Measurements from ENCODE around the gene NOTUM. TPM values are rescaled to one million over a fixed set of nuclear protein-coding genes. Genes with fewer than 3 reads are reported as not detected.
A peak's percentile ranks its signal among the peaks of the same experiment; 100 is the strongest.

NOTUM gene
- total and polyA plus RNA-seq, 2 of the 4 experiments (the other 2 are of a cell fraction): 0.05 TPM; not detected in 1

DNA sequence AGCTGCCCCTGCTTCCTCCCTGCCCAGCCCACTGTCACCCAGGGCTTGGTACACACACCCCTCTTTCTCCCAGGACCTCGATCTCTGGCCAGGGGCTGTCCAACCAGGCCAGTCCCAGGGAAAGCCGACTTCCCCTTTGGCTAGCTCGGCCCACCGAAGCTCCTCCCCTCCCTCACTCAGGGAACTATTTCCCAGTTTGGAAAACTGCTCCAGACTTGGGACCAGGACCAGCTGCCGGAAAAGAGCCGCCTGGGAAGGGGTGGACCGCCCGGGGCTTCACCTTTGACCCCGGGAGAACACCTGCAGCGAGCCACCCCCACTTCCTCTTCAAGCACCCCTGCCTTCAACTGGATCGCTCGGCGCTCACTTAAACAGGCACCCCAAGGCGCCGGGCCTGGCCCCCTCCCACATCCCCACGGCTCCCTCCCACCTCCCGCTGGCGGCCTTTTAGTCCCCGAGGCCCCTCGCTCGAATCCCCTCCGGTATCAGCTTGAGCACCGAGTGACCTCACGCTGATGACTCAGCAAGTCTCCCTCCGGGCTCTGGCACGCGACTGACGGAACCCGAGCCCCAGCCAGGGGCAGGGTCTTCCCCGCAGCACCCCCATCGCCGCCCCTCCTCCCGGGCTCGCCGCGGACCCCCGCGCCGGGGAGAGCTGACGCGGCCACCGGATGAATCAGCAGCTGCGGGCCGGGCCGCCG lies 34.4 kb downstream of the NOTUM start:
- H2AK9ac ChIP-seq (replicated peaks; ENCODE audit: low read depth, low read length, poor library complexity): peak overlapping the region; percentile 99
- peak; percentile 69 for ATAC-seq (ENCODE audit: low read depth)
- TF ChIP-seq MXI1 (IDR thresholded peaks at IDR 0.05; ENCODE audit: borderline replicate concordance, low read depth, low read length): peak; percentile 41; the same call in 1 of the 2 replicates
- TF ChIP-seq RCOR1 (IDR thresholded peaks at IDR 0.05; ENCODE audit: insufficient replicate concordance, low read length): no peak
- no peak for TF ChIP-seq ELK1 (IDR thresholded peaks at IDR 0.05; ENCODE audit: borderline replicate concordance, low read depth, low read length)
- peak; percentile 72 for TF ChIP-seq FOS (IDR thresholded peaks at IDR 0.05; ENCODE audit: low read depth, low read length)
- TF ChIP-seq SMC3 (IDR thresholded peaks at IDR 0.05; ENCODE audit: low read depth, low read length): no peak
- TF ChIP-seq BHLHE40 (IDR thresholded peaks at IDR 0.05; ENCODE audit: low read depth, low read length): peak; percentile 84
- peak; percentile 86 for TF ChIP-seq MAFK (IDR thresholded peaks at IDR 0.05; ENCODE audit: low read depth, low read length)
- no peak for TF ChIP-seq RFX5 (IDR thresholded peaks at IDR 0.05; ENCODE audit: low read depth, low read length)
- TF ChIP-seq POLR2A (IDR thresholded peaks at IDR 0.05; ENCODE audit: low read depth, low read length): peak; percentile 71; the same call in 1 of the 2 replicates
- TF ChIP-seq NFE2L2 (IDR thresholded peaks at IDR 0.05; ENCODE audit: low read depth, low read length): peak; percentile 83
- TF ChIP-seq CTCF (conservative IDR thresholded peaks at IDR 0.05; ENCODE audit: low read depth, low read length): no peak
- TF ChIP-seq CHD1 (IDR thresholded peaks at IDR 0.05; ENCODE audit: low read depth, low read length): peak; percentile 48; the same call in 1 of the 2 replicates
- TF ChIP-seq CEBPB (IDR thresholded peaks at IDR 0.05; ENCODE audit: low read depth, low read length): no peak
- no peak for TF ChIP-seq RAD21 (IDR thresholded peaks at IDR 0.05; ENCODE audit: low read length)

More for the DNA sequence above, 34.4 kb downstream of the NOTUM start:
- ChIA-PET CTCF (no interaction called here), POLR2A (ENCODE audit: unreplicated experiment) (no interaction called here)
- BruUV-seq (replicated peaks): no TSS peak
- Histone ChIP-seq H3K27me3 (ENCODE audit: control insufficient read depth, insufficient read depth, low read length) (no peaks in the 10 kb centered on the region), H2BK15ac (ENCODE audit: low read depth, low read length) (no peak overlapping the region; the same call in 2 of the 3 replicates), H4K20me1 (ENCODE audit: insufficient read depth, low read length) (peaks cover 47% of the 10 kb centered on the region), H3K4me1 (ENCODE audit: control insufficient read depth, insufficient read depth, low read length) (peaks cover 34% of the 10 kb centered on the region), H2BK120ac (ENCODE audit: low read depth, low read length) (peak overlapping the region; percentile 37; the same call in 1 of the 2 replicates), H3K9me1 (ENCODE audit: insufficient read depth, low read length) (peaks cover 17% of the 10 kb centered on the region), H2BK20ac (ENCODE audit: low read depth, low read length) (no peak overlapping the region), H3K4me3 (ENCODE audit: insufficient read depth, low read depth, low read length) (peak overlapping the region; percentile 65), H3K4me2 (ENCODE audit: low read depth, low read length) (peak overlapping the region; percentile 89), H3K14ac (replicated peaks; ENCODE audit: low read depth, low read length) (peak overlapping the region; percentile 64), H3K36me3 (ENCODE audit: control insufficient read depth, insufficient read depth, low read length) (peaks cover 9% of the 10 kb centered on the region; the same call in 1 of the 2 replicates), H2AK5ac (ENCODE audit: low read depth, low read length) (peak overlapping the region; percentile 97), H3K9ac (ENCODE audit: low read depth, low read length) (peak overlapping the region; percentile 66), H2AFZ (replicated peaks; ENCODE audit: low read length, poor library complexity) (peak overlapping the region; percentile 71), H4K5ac (ENCODE audit: low read depth, low read length) (0 out of 2 replicates have a peak overlapping the region, but pooled peaks have one; percentile 21), H3K79me1 (ENCODE audit: low read depth in 1 of 2, low read length in 2 of 2) (peaks cover 17 to 53% of the 10 kb centered on the region in 2 experiments; a peak in 3 of 4 replicates), H3K56ac (ENCODE audit: extremely low read depth, insufficient read depth, low read length) (peak overlapping the region; percentile 41; the same call in 1 of the 2 replicates), H2BK5ac (ENCODE audit: low read depth, low read length, poor library complexity, severe bottlenecking) (peak overlapping the region; percentile 71), H4K8ac (ENCODE audit: low read depth in 2 of 2, low read length in 2 of 2) (peak overlapping the region in 1 of 2 experiments; percentile 73; a peak in 2 of 4 replicates), H3K27ac (ENCODE audit: insufficient read depth, low read length) (peak overlapping the region; percentile 79), H3K4ac (ENCODE audit: low read depth, low read length) (peak overlapping the region; percentile 92), H3K23ac (ENCODE audit: low read depth, low read length) (peak overlapping the region; percentile 89), H3K9me3 (ENCODE audit: control insufficient read depth, insufficient read depth, low read length) (no peaks in the 10 kb centered on the region), H4K91ac (ENCODE audit: insufficient read depth, low read depth, low read length) (peak overlapping the region; percentile 77), H3K18ac (ENCODE audit: low read depth, low read length) (no peak overlapping the region; the same call in 1 of the 2 replicates)
- intact Hi-C loops (cut with micrococcal nuclease): no loop called here
- DNase-seq: peak; percentile 79
- dilution Hi-C loops (cut with HindIII; ENCODE audit: low sequenced_read_pairs, unreplicated experiment): no loop called here
- 0% methylated on average over 11 of the region's 46 CpGs; no CpG with 5 or more reads in 1 of the 2 experiments for WGBS, 2 experiments (ENCODE audit: extremely low coverage in 2 of 2, insufficient read length in 1 of 2)
- in situ Hi-C loops (cut with MboI; ENCODE audit: low sequenced_read_pairs): no loop called here
